COR-L47 (cell line): ENCODE results near the gene NKD1.
"Not testable (repeated sequence)": the region's sequence is repeated elsewhere in the genome, so short reads cannot be mapped to it uniquely, and the experiment has no call there.

Experiments used
- DNase-seq: peaks from one replicate; lab custom pipeline; 2025; lab: John Stamatoyannopoulos, UW

NKD1 gene

GRCh38 chr16:50520451-50521245, 27.5 kb upstream of the NKD1 start:
- no peak for DNase-seq

GRCh38 chr16:50521246-50521900, 26.8 kb upstream of the NKD1 start:
- no peak for DNase-seq

- DNase-seq = no peak
Measured at GRCh38 chr16:50522324-50522723, 25.9 kb upstream of the NKD1 start.

GRCh38 chr16:50523710-50524109, 24.5 kb upstream of the NKD1 start:
- DNase-seq = no peak

GRCh38 chr16:50525262-50525661, 22.9 kb upstream of the NKD1 start:
- no peak for DNase-seq

GRCh38 chr16:50525716-50526115, 22.5 kb upstream of the NKD1 start:
- no peak for DNase-seq

- no peak for DNase-seq
Measured at GRCh38 chr16:50526249-50526648, 21.9 kb upstream of the NKD1 start.

- no peak for DNase-seq
Measured at GRCh38 chr16:50526796-50527195, 21.4 kb upstream of the NKD1 start.

- DNase-seq = no peak
Measured at GRCh38 chr16:50528820-50529219, 19.4 kb upstream of the NKD1 start.

GRCh38 chr16:50529334-50529733, 18.9 kb upstream of the NKD1 start:
- DNase-seq = no peak

GRCh38 chr16:50530277-50531236, 17.6 kb upstream of the NKD1 start:
- DNase-seq = no peak

GRCh38 chr16:50531359-50531758, 16.8 kb upstream of the NKD1 start:
- no peak for DNase-seq

GRCh38 chr16:50531901-50532300, 16.3 kb upstream of the NKD1 start:
- DNase-seq = no peak

GRCh38 chr16:50532576-50532975, 15.6 kb upstream of the NKD1 start:
- no peak for DNase-seq

GRCh38 chr16:50533317-50533716, 14.9 kb upstream of the NKD1 start:
- DNase-seq = no peak

- DNase-seq = no peak
Measured at GRCh38 chr16:50534091-50534490, 14.1 kb upstream of the NKD1 start.

- no peak for DNase-seq
Measured at GRCh38 chr16:50534556-50534955, 13.6 kb upstream of the NKD1 start.

GRCh38 chr16:50534958-50535357, 13.2 kb upstream of the NKD1 start:
- DNase-seq = no peak

GRCh38 chr16:50535506-50536257, 12.5 kb upstream of the NKD1 start:
- no peak for DNase-seq

- DNase-seq = not testable (repeated sequence)
Measured at GRCh38 chr16:50536258-50536645, 11.9 kb upstream of the NKD1 start.

GRCh38 chr16:50537533-50538290, 10.5 kb upstream of the NKD1 start:
- no peak for DNase-seq
